Left lung (tissue), 10 donors: Measurements from ENCODE around the gene SLC6A19. TPM values are rescaled to one million over a fixed set of nuclear protein-coding genes. Genes with fewer than 3 reads are reported as not detected.

Experiments
- ATAC-seq: fragments of 200-7000 bp; cut with Tn5 transposase; one replicate; pipeline ENCODE4 v1.9.1; 2020; ENCODE audit warnings: moderate library complexity
- DNase-seq, 4 donors: peaks; one replicate each; pipeline ENCODE4 v3.0.0-alpha.2; 2013 to 2020
- H3K27ac ChIP-seq, 2 donors: fragments of 200-600 bp; sonication (generic) in 1 of 2; one replicate each; pipeline versions ENCODE4 v1.5.0 to v1.8.0; 2020 to 2021
- H3K27me3 ChIP-seq, 2 donors: fragments of 200-600 bp; sonication (generic) in 1 of 2; one replicate each; pipeline versions ENCODE4 v1.5.0 to v1.8.0; 2020 to 2021
- H3K36me3 ChIP-seq, 2 donors: fragments of 200-600 bp; sonication (generic) in 1 of 2; one replicate each; pipeline versions ENCODE4 v1.5.0 to v1.8.0; 2020 to 2021
- H3K4me1 ChIP-seq, 2 donors: fragments of 200-600 bp; one replicate each; pipeline ENCODE4 v1.8.0; 2021
- H3K4me3 ChIP-seq, 2 donors: fragments of 200-600 bp; sonication (generic) in 1 of 2; one replicate each; pipeline versions ENCODE4 v1.5.0 to v1.8.0; 2020 to 2021; ENCODE audit warnings: mild to moderate bottlenecking in 1 of 2
- H3K9me3 ChIP-seq, 2 donors: fragments of 200-600 bp; sonication (generic) in 1 of 2; one replicate each; pipeline versions ENCODE4 v1.5.0 to v1.8.0; 2020 to 2021
- CTCF ChIP-seq, 2 donors: fragments of 200-600 bp; sonication (generic) in 1 of 2; IDR thresholded peaks; one replicate each; pipeline versions ENCODE4 v1.5.0 to v1.8.0; 2021; ENCODE audit warnings: antibody characterized with exemption in 2 of 2
- intact Hi-C, 2 donors: fragments of 100-400 bp; cut with DNase I; formaldehyde crosslinking; loops; one replicate each; pipeline versions ENCODE4 v1.11.2 to v1.14.2; 2022
- polyA plus RNA-seq, 6 donors: library from polyadenylated mRNA; unstranded; fragments of 120-200 nt; gene quantifications; one replicate each; pipeline ENCODE4 v1.2.1, GENCODE V29; 2013; ENCODE audit not compliant: insufficient read length in 6 of 6
- total RNA-seq, 2 donors: library from RNA; stranded (reverse); fragmentation: NEBNext Ultra II Directional; extraction: Animal tissue kit (Norgen Biotek cat#: 25700); gene quantifications; one replicate each; pipeline ENCODE4 v1.2.1, GENCODE V29; 2021
- donor health status: DM: no; HTN: yes; CAD: no.
- donor health status: DM: no; HTN: no; CAD: no.

The SLC6A19 gene
- total and polyA plus RNA-seq, 8 donors = 0.04 to 0.54 (median 0.19) TPM; not detected in 2

GRCh38 chr5:1247811-1248210, 46.4 kb downstream of the SLC6A19 start:
- Histone ChIP-seq H3K27ac (no peak overlapping the region), H3K4me1 (no peaks in the 10 kb centered on the region), H3K4me3 (no peak overlapping the region), H3K27me3 (peaks cover 14 to 76% of the 10 kb centered on the region in 2 donors), H3K36me3 (no peaks in the 10 kb centered on the region), H3K9me3 (no peaks in the 10 kb centered on the region)
- ATAC-seq (no peak), DNase-seq (no peak)
- TF ChIP-seq CTCF (IDR thresholded peaks at IDR 0.05) = no peak
- intact Hi-C loops = no loop called here

GRCh38 chr5:1249366-1250280, 48.2 kb downstream of the SLC6A19 start:
- Histone ChIP-seq H3K27ac (no peak overlapping the region), H3K4me1 (no peaks in the 10 kb centered on the region), H3K9me3 (no peaks in the 10 kb centered on the region), H3K4me3 (no peak overlapping the region), H3K36me3 (no peaks in the 10 kb centered on the region), H3K27me3 (peaks cover 14 to 58% of the 10 kb centered on the region in 2 donors)
- intact Hi-C loops = no loop called here
- DNase-seq (no peak), ATAC-seq (no peak)
- no peak for TF ChIP-seq CTCF (IDR thresholded peaks at IDR 0.05)

GRCh38 chr5:1251678-1252580, 50.5 kb downstream of the SLC6A19 start:
- Histone ChIP-seq H3K36me3 (no peaks in the 10 kb centered on the region), H3K4me1 (no peaks in the 10 kb centered on the region), H3K9me3 (no peaks in the 10 kb centered on the region), H3K27ac (no peak overlapping the region), H3K4me3 (no peak overlapping the region), H3K27me3 (peaks cover 0 to 35% of the 10 kb centered on the region in 2 donors)
- intact Hi-C loops = no loop called here
- TF ChIP-seq CTCF (IDR thresholded peaks at IDR 0.05) = no peak
- DNase-seq = peak in 1 of 4 donors; percentile 61
- no peak for ATAC-seq

- no peaks in the 10 kb centered on the region for H3K4me1 ChIP-seq
- TF ChIP-seq CTCF (IDR thresholded peaks at IDR 0.05) = no peak
- no peaks in the 10 kb centered on the region for H3K9me3 ChIP-seq
- DNase-seq = peak in 1 of 4 donors; percentile 51
- peaks cover 0 to 28% of the 10 kb centered on the region in 2 donors for H3K27me3 ChIP-seq
- no peaks in the 10 kb centered on the region for H3K36me3 ChIP-seq
- no peak overlapping the region for H3K4me3 ChIP-seq
- no peak for ATAC-seq
- intact Hi-C loops = no loop called here
- no peak overlapping the region for H3K27ac ChIP-seq
Measured at GRCh38 chr5:1252681-1253080, 51.3 kb downstream of the SLC6A19 start.
